OCI-LY7 (cell line): ENCODE results near the gene GRAP2.

Source experiments
- CTCF ChIP-seq: fragments of 200-600 bp; sonication (generic); conservative IDR thresholded peaks from 2 replicates; pipeline ENCODE4 v1.5.1; 2014; ENCODE audit warnings: mild to moderate bottlenecking, antibody characterized with exemption, low read length, moderate library complexity, mixed read lengths
- EZH2phosphoT487 ChIP-seq: fragments of 200-600 bp; sonication (generic); IDR thresholded peaks from 2 replicates; pipeline ENCODE4 v1.6.1; 2018; ENCODE audit warnings: low read depth, borderline replicate concordance, mild to moderate bottlenecking, mixed run types, antibody characterized with exemption, low read length, moderate library complexity, mixed read lengths

DNA sequence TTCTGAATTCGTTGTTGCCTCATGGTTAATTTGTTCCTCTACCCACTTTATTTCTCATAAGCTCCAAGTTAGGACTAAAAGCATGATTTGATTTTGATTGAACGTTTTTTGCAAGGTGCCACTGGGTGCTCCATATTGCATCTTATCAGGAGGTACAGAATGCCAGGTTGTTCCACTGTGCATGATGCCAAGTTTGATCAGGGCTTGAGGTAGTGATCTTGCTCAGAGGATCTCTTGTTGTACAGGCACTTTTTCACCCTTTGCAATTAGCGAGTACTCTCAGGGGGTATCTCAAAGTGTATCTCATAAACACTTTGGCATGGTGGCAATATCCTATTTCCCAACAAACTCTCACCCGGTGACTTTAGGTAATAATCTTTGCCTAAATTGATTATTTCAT is 4.0 kb downstream of the GRAP2 start:
- TF ChIP-seq CTCF (no peak), EZH2phosphoT487 (no peak)
